ENCODE results near the gene AGT. TPM values are rescaled to one million over a fixed set of nuclear protein-coding genes. Genes with fewer than 3 reads are reported as not detected.

The AGT gene
- total RNA-seq, 1 experiment from 2014 or later, result 41.9 TPM

DNA sequence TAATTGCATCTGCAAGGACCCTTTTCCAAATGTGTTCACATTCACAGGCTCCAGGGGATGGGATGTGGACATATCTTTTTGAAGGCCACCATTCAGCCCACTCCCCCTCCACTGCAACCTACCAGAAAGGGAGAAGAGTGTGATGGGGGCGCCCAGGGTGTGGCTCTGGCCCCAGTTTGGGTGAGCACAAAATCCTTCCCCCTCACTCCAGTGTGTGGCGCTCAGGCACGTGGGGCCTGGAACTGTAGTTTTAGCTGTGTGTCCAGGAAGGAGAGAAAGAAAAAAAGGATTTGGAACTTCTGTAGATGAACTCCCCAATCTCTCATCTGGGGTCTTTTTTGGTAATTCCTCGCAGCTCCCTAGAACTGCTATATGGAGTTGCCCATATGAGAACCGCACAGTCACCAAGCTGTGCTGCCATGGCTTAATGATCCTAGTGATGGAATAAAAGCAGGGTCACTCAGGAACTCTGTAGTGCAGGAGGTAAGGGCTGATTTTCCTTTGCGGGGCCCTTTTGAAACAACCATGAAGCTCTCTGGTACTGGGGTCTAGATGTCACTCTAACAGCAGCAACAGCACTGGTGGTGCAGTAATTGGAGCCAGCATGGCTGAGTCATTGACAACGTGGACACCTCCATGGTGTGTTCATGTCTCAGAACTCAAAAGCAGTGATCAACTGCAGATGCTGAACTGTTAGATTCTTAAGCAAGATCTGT is 17.0 kb downstream of the AGT start:
- no peak for DNase-seq
- peaks cover 22% of the 10 kb centered on the region for H3K36me3 Mint-ChIP-seq (ENCODE audit: insufficient read depth, unreplicated experiment)
- Histone ChIP-seq H3K4me3 (ENCODE audit: low read depth, low read length) (no peak overlapping the region), H3K36me3 (ENCODE audit: control insufficient read depth, insufficient read depth, low read length) (no peaks in the 10 kb centered on the region; the same call in 1 of the 2 replicates), H3K27me3 (replicated peaks; ENCODE audit: control insufficient read depth, insufficient read depth, low read length) (no peaks in the 10 kb centered on the region), H3K9me3 (no peaks in the 10 kb centered on the region), H3K4me1 (peaks cover 10% of the 10 kb centered on the region)
- no peaks in the 10 kb centered on the region for H3K27me3 Mint-ChIP-seq (ENCODE audit: insufficient read depth, unreplicated experiment)
- POLR2A ChIA-PET, result no interaction called here
- no peak overlapping the region for H3K27ac Mint-ChIP-seq (ENCODE audit: unreplicated experiment)
- CTCF ChIA-PET, result no interaction called here
- H3K4me1 Mint-ChIP-seq (ENCODE audit: low read depth, unreplicated experiment), result peaks cover 21% of the 10 kb centered on the region
- H3K9me3 Mint-ChIP-seq (ENCODE audit: unreplicated experiment), result no peaks in the 10 kb centered on the region
- TF ChIP-seq, protein P1, sequence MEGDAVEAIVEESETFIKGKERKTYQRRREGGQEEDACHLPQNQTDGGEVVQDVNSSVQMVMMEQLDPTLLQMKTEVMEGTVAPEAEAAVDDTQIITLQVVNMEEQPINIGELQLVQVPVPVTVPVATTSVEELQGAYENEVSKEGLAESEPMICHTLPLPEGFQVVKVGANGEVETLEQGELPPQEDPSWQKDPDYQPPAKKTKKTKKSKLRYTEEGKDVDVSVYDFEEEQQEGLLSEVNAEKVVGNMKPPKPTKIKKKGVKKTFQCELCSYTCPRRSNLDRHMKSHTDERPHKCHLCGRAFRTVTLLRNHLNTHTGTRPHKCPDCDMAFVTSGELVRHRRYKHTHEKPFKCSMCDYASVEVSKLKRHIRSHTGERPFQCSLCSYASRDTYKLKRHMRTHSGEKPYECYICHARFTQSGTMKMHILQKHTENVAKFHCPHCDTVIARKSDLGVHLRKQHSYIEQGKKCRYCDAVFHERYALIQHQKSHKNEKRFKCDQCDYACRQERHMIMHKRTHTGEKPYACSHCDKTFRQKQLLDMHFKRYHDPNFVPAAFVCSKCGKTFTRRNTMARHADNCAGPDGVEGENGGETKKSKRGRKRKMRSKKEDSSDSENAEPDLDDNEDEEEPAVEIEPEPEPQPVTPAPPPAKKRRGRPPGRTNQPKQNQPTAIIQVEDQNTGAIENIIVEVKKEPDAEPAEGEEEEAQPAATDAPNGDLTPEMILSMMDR (IDR thresholded peaks at IDR 0.05; ENCODE audit: insufficient read depth in 1 of 2, low read depth in 1 of 2, low read length in 1 of 2, severe bottlenecking in 1 of 2, unreplicated experiment in 1 of 2), result no peak
- no peak overlapping the region for H3K4me3 Mint-ChIP-seq (ENCODE audit: unreplicated experiment)
- no TSS peak for BruUV-seq (replicated peaks)
- intact Hi-C loops (cut with micrococcal nuclease; ENCODE audit: unreplicated experiment), result no loop called here

GRCh38 chr1:230696218-230696617 is 17.7 kb downstream of the AGT start:
- TF ChIP-seq, protein P1 (IDR thresholded peaks at IDR 0.05; ENCODE audit: insufficient read depth in 1 of 2, low read depth in 1 of 2, low read length in 1 of 2, severe bottlenecking in 1 of 2, unreplicated experiment in 1 of 2), result no peak
- CTCF ChIA-PET, result no interaction called here
- POLR2A ChIA-PET, result no interaction called here
- H3K4me1 Mint-ChIP-seq (ENCODE audit: low read depth, unreplicated experiment), result peaks cover 20% of the 10 kb centered on the region
- no peak overlapping the region for H3K4me3 Mint-ChIP-seq (ENCODE audit: unreplicated experiment)
- intact Hi-C loops (cut with micrococcal nuclease; ENCODE audit: unreplicated experiment), result no loop called here
- Histone ChIP-seq H3K4me1 (peaks cover 4% of the 10 kb centered on the region), H3K36me3 (ENCODE audit: control insufficient read depth, insufficient read depth, low read length) (no peaks in the 10 kb centered on the region; the same call in 1 of the 2 replicates), H3K9me3 (no peaks in the 10 kb centered on the region), H3K27me3 (replicated peaks; ENCODE audit: control insufficient read depth, insufficient read depth, low read length) (no peaks in the 10 kb centered on the region), H3K4me3 (ENCODE audit: low read depth, low read length) (no peak overlapping the region)
- no peak overlapping the region for H3K27ac Mint-ChIP-seq (ENCODE audit: unreplicated experiment)
- no peaks in the 10 kb centered on the region for H3K27me3 Mint-ChIP-seq (ENCODE audit: insufficient read depth, unreplicated experiment)
- H3K9me3 Mint-ChIP-seq (ENCODE audit: unreplicated experiment), result no peaks in the 10 kb centered on the region
- no peak for DNase-seq
- peaks cover 29% of the 10 kb centered on the region for H3K36me3 Mint-ChIP-seq (ENCODE audit: insufficient read depth, unreplicated experiment)
- no TSS peak for BruUV-seq (replicated peaks)

DNA sequence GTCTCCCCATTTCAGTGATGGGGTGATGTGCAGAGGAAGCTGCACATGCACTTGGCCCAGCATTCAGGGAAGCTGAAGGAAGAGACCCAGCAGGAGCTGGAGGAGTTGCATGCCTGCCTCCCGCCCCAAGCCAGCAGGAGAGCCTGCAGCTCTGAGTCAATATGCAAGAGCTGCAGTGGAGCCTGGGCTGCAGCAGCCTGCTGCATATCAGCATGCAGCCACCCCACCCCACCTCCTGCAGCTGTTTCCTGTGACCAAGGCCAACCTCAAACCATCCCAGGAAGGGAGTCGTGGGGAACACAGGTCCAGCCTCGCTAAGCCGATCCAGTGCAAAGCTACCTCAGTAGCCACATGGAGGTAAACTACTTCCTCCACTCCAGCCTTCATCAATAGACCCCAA is 18.9 kb downstream of the AGT start:
- no peak for DNase-seq
- Mint-ChIP-seq H3K27ac (ENCODE audit: unreplicated experiment) (peak overlapping the region; percentile 17), H3K4me1 (ENCODE audit: low read depth, unreplicated experiment) (peaks cover 8% of the 10 kb centered on the region), H3K9me3 (ENCODE audit: unreplicated experiment) (no peaks in the 10 kb centered on the region), H3K4me3 (ENCODE audit: unreplicated experiment) (no peak overlapping the region), H3K27me3 (ENCODE audit: insufficient read depth, unreplicated experiment) (no peaks in the 10 kb centered on the region), H3K36me3 (ENCODE audit: insufficient read depth, unreplicated experiment) (peaks cover 35% of the 10 kb centered on the region)
- TF ChIP-seq, protein P1 (IDR thresholded peaks at IDR 0.05; ENCODE audit: insufficient read depth in 1 of 2, low read depth in 1 of 2, low read length in 1 of 2, severe bottlenecking in 1 of 2, unreplicated experiment in 1 of 2), result no peak
- no peaks in the 10 kb centered on the region for H3K27me3 ChIP-seq (replicated peaks; ENCODE audit: control insufficient read depth, insufficient read depth, low read length)
- no peaks in the 10 kb centered on the region for H3K4me1 ChIP-seq
- H3K4me3 ChIP-seq (ENCODE audit: low read depth, low read length), result no peak overlapping the region
- CTCF ChIA-PET, result no interaction called here
- H3K36me3 ChIP-seq (ENCODE audit: control insufficient read depth, insufficient read depth, low read length), result peaks cover 2% of the 10 kb centered on the region
- intact Hi-C loops (cut with micrococcal nuclease; ENCODE audit: unreplicated experiment), result no loop called here
- H3K9me3 ChIP-seq, result no peaks in the 10 kb centered on the region
- POLR2A ChIA-PET, result no interaction called here
- BruUV-seq (replicated peaks), result no TSS peak
